Activated naive CD4-positive, alpha-beta T cell treated with anti-CD3 and anti-CD28 coated beads, Interleukin-2, amount 10 ng/mL, durations not matched to agents 5 hours and 36 hours (primary cell): Measurements from ENCODE around the gene STUM. TPM values are rescaled to one million over a fixed set of nuclear protein-coding genes. Genes with fewer than 3 reads are reported as not detected.

ENCODE experiments used
- total RNA-seq, 2 experiments: library from RNA; stranded (reverse); gene quantifications; one replicate each; pipeline ENCODE4 v1.2.3, GENCODE V29; 2021

The STUM gene
- total RNA-seq = not detected

GRCh38 chr1:226548256-226549093 lies at the start of gene STUM:
Gene STUM, plus strand, starts transcription at chr1:226548764. Its CDS starts 141 bp downstream, at chr1:226548905.

Other genes with a start within 250 kb of the STUM start
- 1 to 10 TPM; 8.6 to 9.8 TPM for gene LIN9, start 239.6 kb upstream of the STUM start, total RNA-seq
- gene PARP1, start 140.7 kb upstream of the STUM start, total RNA-seq = 100 to 1,000 TPM; 133 to 136 TPM
- 10 to 100 TPM; 65.8 to 67.9 TPM for gene ITPKB, start 190.5 kb downstream of the STUM start, total RNA-seq